ENCODE measurements around the gene SRSF12. TPM values are rescaled to one million over a fixed set of nuclear protein-coding genes. Genes with fewer than 3 reads are reported as not detected.

SRSF12 gene
- total and polyA plus RNA-seq, 2 experiments from 2014 or later: 5.6 to 5.7 TPM

DNA sequence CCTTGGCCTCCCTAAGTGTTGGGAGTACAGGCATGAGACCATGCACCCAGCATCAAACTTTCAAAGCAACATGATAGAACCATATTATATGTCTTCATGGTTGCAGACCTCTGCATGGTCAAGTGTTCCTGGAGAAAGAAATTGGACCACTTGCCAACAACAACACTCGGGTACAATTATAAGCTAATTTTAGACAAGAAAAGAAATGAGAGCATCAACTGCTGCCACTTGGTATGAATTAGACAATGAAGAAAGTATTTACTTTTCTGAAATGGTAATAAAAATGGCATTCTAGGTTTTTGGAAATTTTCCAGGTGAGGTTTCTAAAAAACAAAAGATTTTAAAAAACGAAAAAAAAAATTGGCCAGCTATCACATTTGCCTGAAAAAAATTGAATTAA, 20.3 kb upstream of the SRSF12 start:
- Histone ChIP-seq H3K9me2 (replicated peaks; ENCODE audit: insufficient read depth) (no peaks in the 10 kb centered on the region), H3K9me3 (ENCODE audit: low read depth) (no peaks in the 10 kb centered on the region), H3K79me2 (no peaks in the 10 kb centered on the region), H3K4me3 (no peak overlapping the region), H3K27ac (no peak overlapping the region), H3K4me1 (ENCODE audit: insufficient read depth) (peaks cover 9% of the 10 kb centered on the region), H3K36me3 (replicated peaks; ENCODE audit: insufficient read depth, low read depth) (no peaks in the 10 kb centered on the region), H2AFZ (no peak overlapping the region), H4K20me1 (ENCODE audit: insufficient read depth, poor library complexity, severe bottlenecking) (no peaks in the 10 kb centered on the region), H3K27me3 (no peaks in the 10 kb centered on the region), H3K4me2 (no peak overlapping the region)
- 98% methylated on average over 2 of the region's 2 CpGs for WGBS (ENCODE audit: low lambda C conversion rate, missing lambda C conversion rate)
- no peak for DNase-seq (ENCODE audit: low spot score)
- TF ChIP-seq EZH2phosphoT487 (IDR thresholded peaks at IDR 0.05; ENCODE audit: low read depth, severe bottlenecking, unreplicated experiment) (no peak), EZH2 (IDR thresholded peaks at IDR 0.05; ENCODE audit: borderline replicate concordance) (no peak)
- TF ChIP-seq, protein P1, sequence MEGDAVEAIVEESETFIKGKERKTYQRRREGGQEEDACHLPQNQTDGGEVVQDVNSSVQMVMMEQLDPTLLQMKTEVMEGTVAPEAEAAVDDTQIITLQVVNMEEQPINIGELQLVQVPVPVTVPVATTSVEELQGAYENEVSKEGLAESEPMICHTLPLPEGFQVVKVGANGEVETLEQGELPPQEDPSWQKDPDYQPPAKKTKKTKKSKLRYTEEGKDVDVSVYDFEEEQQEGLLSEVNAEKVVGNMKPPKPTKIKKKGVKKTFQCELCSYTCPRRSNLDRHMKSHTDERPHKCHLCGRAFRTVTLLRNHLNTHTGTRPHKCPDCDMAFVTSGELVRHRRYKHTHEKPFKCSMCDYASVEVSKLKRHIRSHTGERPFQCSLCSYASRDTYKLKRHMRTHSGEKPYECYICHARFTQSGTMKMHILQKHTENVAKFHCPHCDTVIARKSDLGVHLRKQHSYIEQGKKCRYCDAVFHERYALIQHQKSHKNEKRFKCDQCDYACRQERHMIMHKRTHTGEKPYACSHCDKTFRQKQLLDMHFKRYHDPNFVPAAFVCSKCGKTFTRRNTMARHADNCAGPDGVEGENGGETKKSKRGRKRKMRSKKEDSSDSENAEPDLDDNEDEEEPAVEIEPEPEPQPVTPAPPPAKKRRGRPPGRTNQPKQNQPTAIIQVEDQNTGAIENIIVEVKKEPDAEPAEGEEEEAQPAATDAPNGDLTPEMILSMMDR (IDR thresholded peaks at IDR 0.05; ENCODE audit: poor library complexity): no peak

DNA sequence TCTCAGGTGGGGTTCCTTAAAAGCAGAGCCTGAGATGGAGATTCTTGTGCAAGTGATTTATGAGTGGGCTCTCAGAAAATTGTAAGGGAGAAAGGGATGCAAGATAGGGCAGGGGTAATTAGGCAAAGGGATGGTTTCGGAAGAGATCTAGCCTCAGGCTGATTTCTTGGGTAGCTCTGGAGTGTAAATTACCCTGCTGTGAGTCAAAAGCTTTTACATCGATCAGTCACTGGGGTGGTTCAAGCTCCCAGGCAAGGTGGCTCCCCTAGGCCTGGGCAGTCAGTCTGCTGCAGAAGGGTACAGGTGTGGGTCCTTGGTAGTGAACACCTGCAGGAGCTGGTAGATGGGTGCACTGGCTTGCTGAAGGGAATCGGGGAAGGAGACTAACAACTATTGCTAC, 16.9 kb upstream of the SRSF12 start:
- H3K9me3 ChIP-seq (ENCODE audit: low read depth): no peaks in the 10 kb centered on the region
- H3K4me1 ChIP-seq (ENCODE audit: insufficient read depth): peaks cover 4% of the 10 kb centered on the region
- no peaks in the 10 kb centered on the region for H3K9me2 ChIP-seq (replicated peaks; ENCODE audit: insufficient read depth)
- no peak overlapping the region for H3K4me2 ChIP-seq
- 61% methylated on average over 3 of the region's 3 CpGs for WGBS (ENCODE audit: low lambda C conversion rate, missing lambda C conversion rate)
- no peaks in the 10 kb centered on the region for H3K27me3 ChIP-seq
- H3K79me2 ChIP-seq: no peaks in the 10 kb centered on the region
- TF ChIP-seq EZH2 (IDR thresholded peaks at IDR 0.05; ENCODE audit: borderline replicate concordance): no peak
- TF ChIP-seq, protein P1 (IDR thresholded peaks at IDR 0.05; ENCODE audit: poor library complexity): no peak
- TF ChIP-seq EZH2phosphoT487 (IDR thresholded peaks at IDR 0.05; ENCODE audit: low read depth, severe bottlenecking, unreplicated experiment): no peak
- no peak overlapping the region for H2AFZ ChIP-seq
- DNase-seq (ENCODE audit: low spot score): no peak
- H3K36me3 ChIP-seq (replicated peaks; ENCODE audit: insufficient read depth, low read depth): no peaks in the 10 kb centered on the region
- H3K27ac ChIP-seq: no peak overlapping the region
- H4K20me1 ChIP-seq (ENCODE audit: insufficient read depth, poor library complexity, severe bottlenecking): no peaks in the 10 kb centered on the region
- no peak overlapping the region for H3K4me3 ChIP-seq

DNA sequence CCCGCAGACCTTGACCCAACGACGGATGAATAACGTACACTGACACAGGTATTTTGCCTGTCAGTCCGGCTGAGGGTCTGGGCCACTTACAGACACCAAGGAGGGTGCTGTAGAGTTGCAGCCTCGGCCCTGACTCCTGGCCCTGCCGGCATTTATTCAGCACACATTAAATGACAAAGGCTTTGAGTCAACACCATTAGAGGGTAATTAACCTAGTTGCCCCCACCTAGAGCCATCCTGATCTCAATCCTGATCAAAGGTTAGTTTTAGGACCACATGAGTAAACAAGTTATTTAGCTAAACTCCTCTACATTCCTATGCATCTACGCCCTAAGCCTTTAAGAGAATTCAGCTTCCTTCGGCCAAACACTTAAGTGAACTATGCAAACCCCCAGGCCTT, 16.1 kb upstream of the SRSF12 start:
- no peak for DNase-seq (ENCODE audit: low spot score)
- H2AFZ ChIP-seq: no peak overlapping the region
- H3K4me3 ChIP-seq: no peak overlapping the region
- H3K9me2 ChIP-seq (replicated peaks; ENCODE audit: insufficient read depth): no peaks in the 10 kb centered on the region
- no peaks in the 10 kb centered on the region for H3K27me3 ChIP-seq
- no peak overlapping the region for H3K27ac ChIP-seq
- no peak for TF ChIP-seq EZH2 (IDR thresholded peaks at IDR 0.05; ENCODE audit: borderline replicate concordance)
- TF ChIP-seq, protein P1 (IDR thresholded peaks at IDR 0.05; ENCODE audit: poor library complexity): no peak
- no peak for TF ChIP-seq EZH2phosphoT487 (IDR thresholded peaks at IDR 0.05; ENCODE audit: low read depth, severe bottlenecking, unreplicated experiment)
- H3K79me2 ChIP-seq: no peaks in the 10 kb centered on the region
- H3K9me3 ChIP-seq (ENCODE audit: low read depth): no peaks in the 10 kb centered on the region
- 71% methylated on average over 9 of the region's 9 CpGs for WGBS (ENCODE audit: low lambda C conversion rate, missing lambda C conversion rate)
- H3K36me3 ChIP-seq (replicated peaks; ENCODE audit: insufficient read depth, low read depth): no peaks in the 10 kb centered on the region
- no peaks in the 10 kb centered on the region for H3K4me1 ChIP-seq (ENCODE audit: insufficient read depth)
- H4K20me1 ChIP-seq (ENCODE audit: insufficient read depth, poor library complexity, severe bottlenecking): no peaks in the 10 kb centered on the region
- no peak overlapping the region for H3K4me2 ChIP-seq

DNA sequence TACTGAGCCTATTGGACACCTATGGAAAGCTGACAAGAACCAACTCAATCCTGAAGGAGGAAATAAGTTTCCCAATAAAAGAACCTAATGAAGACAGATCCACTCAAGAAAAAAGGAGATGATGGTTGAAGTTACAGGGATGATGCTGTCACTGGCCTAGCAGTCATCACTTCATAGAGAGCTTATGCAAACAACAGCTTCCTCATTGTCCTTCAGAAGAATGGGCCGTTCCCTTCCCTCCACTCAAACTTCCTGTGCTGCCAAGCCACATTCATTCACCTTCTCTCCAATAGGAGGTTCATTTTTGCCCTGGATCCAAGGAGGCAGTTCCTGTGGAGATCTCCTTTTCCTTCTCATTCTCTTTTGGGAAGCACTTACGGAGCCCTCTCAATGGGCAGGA, 14.2 kb upstream of the SRSF12 start:
- H2AFZ ChIP-seq: no peak overlapping the region
- no peaks in the 10 kb centered on the region for H3K36me3 ChIP-seq (replicated peaks; ENCODE audit: insufficient read depth, low read depth)
- no peaks in the 10 kb centered on the region for H3K9me2 ChIP-seq (replicated peaks; ENCODE audit: insufficient read depth)
- DNase-seq (ENCODE audit: low spot score): no peak
- no peaks in the 10 kb centered on the region for H3K79me2 ChIP-seq
- H3K4me1 ChIP-seq (ENCODE audit: insufficient read depth): no peaks in the 10 kb centered on the region
- no peaks in the 10 kb centered on the region for H3K27me3 ChIP-seq
- H4K20me1 ChIP-seq (ENCODE audit: insufficient read depth, poor library complexity, severe bottlenecking): no peaks in the 10 kb centered on the region
- 98% methylated on average over 2 of the region's 2 CpGs for WGBS (ENCODE audit: low lambda C conversion rate, missing lambda C conversion rate)
- no peak overlapping the region for H3K27ac ChIP-seq
- no peak overlapping the region for H3K4me2 ChIP-seq
- H3K4me3 ChIP-seq: no peak overlapping the region
- TF ChIP-seq EZH2phosphoT487 (IDR thresholded peaks at IDR 0.05; ENCODE audit: low read depth, severe bottlenecking, unreplicated experiment) (no peak), EZH2 (IDR thresholded peaks at IDR 0.05; ENCODE audit: borderline replicate concordance) (no peak)
- TF ChIP-seq, protein P1 (IDR thresholded peaks at IDR 0.05; ENCODE audit: poor library complexity): no peak
- no peaks in the 10 kb centered on the region for H3K9me3 ChIP-seq (ENCODE audit: low read depth)
